ENCODE results near the gene ADAM11. TPM values are rescaled to one million over a fixed set of nuclear protein-coding genes. Genes with fewer than 3 reads are reported as not detected.
A peak's percentile ranks its signal among the peaks of the same experiment; 100 is the strongest.

The ADAM11 gene
- total RNA-seq, 1 donor from 2014 or later = 0.62 TPM

GRCh38 chr17:44830359-44831288, 71.8 kb downstream of the ADAM11 start:
- Mint-ChIP-seq H3K36me3 (ENCODE audit: low read depth, unreplicated experiment) (no peaks in the 10 kb centered on the region), H3K4me1 (ENCODE audit: unreplicated experiment) (peaks cover 6% of the 10 kb centered on the region), H3K27me3 (ENCODE audit: unreplicated experiment) (peaks cover 4% of the 10 kb centered on the region), H3K9me3 (ENCODE audit: unreplicated experiment) (no peaks in the 10 kb centered on the region), H3K4me3 (ENCODE audit: unreplicated experiment) (peak overlapping the region; percentile 91), H3K27ac (ENCODE audit: unreplicated experiment) (no peak overlapping the region)
- peak; percentile 40 for DNase-seq (ENCODE audit: low spot score)
- TF ChIP-seq CTCF (IDR thresholded peaks at IDR 0.05; ENCODE audit: unreplicated experiment) = no peak

GRCh38 chr17:44831371-44831770, 72.6 kb downstream of the ADAM11 start:
- Mint-ChIP-seq H3K36me3 (ENCODE audit: low read depth, unreplicated experiment) (no peaks in the 10 kb centered on the region), H3K9me3 (ENCODE audit: unreplicated experiment) (no peaks in the 10 kb centered on the region), H3K4me3 (ENCODE audit: unreplicated experiment) (peak overlapping the region; percentile 25), H3K4me1 (ENCODE audit: unreplicated experiment) (peaks cover 6% of the 10 kb centered on the region), H3K27me3 (ENCODE audit: unreplicated experiment) (peaks cover 4% of the 10 kb centered on the region), H3K27ac (ENCODE audit: unreplicated experiment) (no peak overlapping the region)
- DNase-seq (ENCODE audit: low spot score) = no peak
- no peak for TF ChIP-seq CTCF (IDR thresholded peaks at IDR 0.05; ENCODE audit: unreplicated experiment)

Other genes starting within 250 kb of the ADAM11 start
- 12.9 TPM for gene FZD2, start 201.5 kb upstream of the ADAM11 start, total RNA-seq (ENCODE audit: unreplicated experiment)
- gene MEIOC, start 102.5 kb upstream of the ADAM11 start, total RNA-seq (ENCODE audit: unreplicated experiment) = not detected
- gene CCDC43, start 69.2 kb upstream of the ADAM11 start, total RNA-seq (ENCODE audit: unreplicated experiment) = 26.1 TPM
- 16.4 TPM for gene DBF4B, start 50.3 kb upstream of the ADAM11 start, total RNA-seq (ENCODE audit: unreplicated experiment)
- 36.5 TPM for gene GJC1, start 71.3 kb downstream of the ADAM11 start, total RNA-seq (ENCODE audit: unreplicated experiment)
- not detected for gene HIGD1B, start 88.9 kb downstream of the ADAM11 start, total RNA-seq (ENCODE audit: unreplicated experiment)
- 154 TPM for gene EFTUD2, start 140.5 kb downstream of the ADAM11 start, total RNA-seq (ENCODE audit: unreplicated experiment)
- gene GFAP, start 156.5 kb downstream of the ADAM11 start, total RNA-seq (ENCODE audit: unreplicated experiment) = not detected
- 7.1 TPM for gene KIF18B, start 188.8 kb downstream of the ADAM11 start, total RNA-seq (ENCODE audit: unreplicated experiment)
- gene C1QL1, start 209.3 kb downstream of the ADAM11 start, total RNA-seq (ENCODE audit: unreplicated experiment) = not detected

Measured in endothelial cell (in vitro differentiated cells).